ENCODE results near the gene PSMD5.

The PSMD5 gene

DNA sequence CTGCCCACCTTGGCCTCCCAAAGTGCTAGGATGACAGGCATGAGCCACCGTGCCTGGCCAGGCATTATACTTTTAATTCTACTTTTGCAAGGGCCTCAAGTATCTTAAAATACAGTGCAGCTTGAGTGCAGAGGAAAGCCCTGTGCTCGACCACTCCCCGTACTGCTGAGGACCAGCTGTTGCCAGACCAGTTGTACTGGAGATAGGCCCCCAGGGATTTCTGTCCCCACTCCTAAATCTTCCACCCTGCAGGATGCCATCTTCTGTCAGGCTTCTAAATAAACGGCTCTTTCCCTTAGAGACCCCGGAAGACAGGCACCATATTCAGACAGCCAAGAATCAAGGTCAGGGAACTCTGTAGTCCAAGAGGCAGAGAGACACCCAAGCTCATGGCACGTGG is 16.6 kb upstream of the PSMD5 start:
- H3K4me3 ChIP-seq (ENCODE audit: low read length): no peak overlapping the region
- no peak overlapping the region for H3K27ac ChIP-seq (ENCODE audit: low read depth, low read length)
- peaks cover 34% of the 10 kb centered on the region for H3K36me3 ChIP-seq (ENCODE audit: control insufficient read depth, insufficient read depth, low read length)
- H3K9ac ChIP-seq (ENCODE audit: low read length): no peak overlapping the region
- H3K27me3 ChIP-seq (ENCODE audit: control insufficient read depth, insufficient read depth, low read length): no peaks in the 10 kb centered on the region
- no peaks in the 10 kb centered on the region for H3K4me1 ChIP-seq (ENCODE audit: control insufficient read depth, insufficient read depth, low read length)

DNA sequence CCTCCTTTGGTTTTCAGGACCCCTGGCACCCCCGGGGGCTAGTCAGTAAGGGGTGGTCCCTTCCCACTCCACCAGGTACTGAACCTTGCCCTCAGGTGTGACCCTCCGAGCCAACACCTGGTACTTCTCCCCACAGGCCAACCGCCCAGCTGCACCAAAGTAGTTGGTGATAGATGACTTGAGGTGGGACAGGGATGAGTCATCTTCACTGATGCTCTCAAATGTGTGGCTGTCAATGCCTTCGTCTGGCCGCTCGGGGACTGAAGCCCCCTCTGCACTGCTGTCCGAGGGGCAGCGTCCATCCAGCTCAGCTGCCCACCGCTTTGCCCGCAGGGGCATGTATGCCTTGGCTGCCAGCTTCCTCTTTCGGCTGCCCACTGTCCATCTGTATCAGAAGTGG is 15.2 kb upstream of the PSMD5 start:
- H3K27me3 ChIP-seq (ENCODE audit: control insufficient read depth, insufficient read depth, low read length): no peaks in the 10 kb centered on the region
- H3K36me3 ChIP-seq (ENCODE audit: control insufficient read depth, insufficient read depth, low read length): peaks cover 31% of the 10 kb centered on the region
- no peaks in the 10 kb centered on the region for H3K4me1 ChIP-seq (ENCODE audit: control insufficient read depth, insufficient read depth, low read length)
- no peak overlapping the region for H3K9ac ChIP-seq (ENCODE audit: low read length)
- no peak overlapping the region for H3K4me3 ChIP-seq (ENCODE audit: low read length)
- H3K27ac ChIP-seq (ENCODE audit: low read depth, low read length): no peak overlapping the region

GRCh38 chr9:120857481-120857880 is 14.8 kb upstream of the PSMD5 start:
- H3K27me3 ChIP-seq (ENCODE audit: control insufficient read depth, insufficient read depth, low read length): no peaks in the 10 kb centered on the region
- H3K36me3 ChIP-seq (ENCODE audit: control insufficient read depth, insufficient read depth, low read length): peaks cover 28% of the 10 kb centered on the region
- H3K4me3 ChIP-seq (ENCODE audit: low read length): no peak overlapping the region
- H3K27ac ChIP-seq (ENCODE audit: low read depth, low read length): no peak overlapping the region
- no peak overlapping the region for H3K9ac ChIP-seq (ENCODE audit: low read length)
- H3K4me1 ChIP-seq (ENCODE audit: control insufficient read depth, insufficient read depth, low read length): no peaks in the 10 kb centered on the region

DNA sequence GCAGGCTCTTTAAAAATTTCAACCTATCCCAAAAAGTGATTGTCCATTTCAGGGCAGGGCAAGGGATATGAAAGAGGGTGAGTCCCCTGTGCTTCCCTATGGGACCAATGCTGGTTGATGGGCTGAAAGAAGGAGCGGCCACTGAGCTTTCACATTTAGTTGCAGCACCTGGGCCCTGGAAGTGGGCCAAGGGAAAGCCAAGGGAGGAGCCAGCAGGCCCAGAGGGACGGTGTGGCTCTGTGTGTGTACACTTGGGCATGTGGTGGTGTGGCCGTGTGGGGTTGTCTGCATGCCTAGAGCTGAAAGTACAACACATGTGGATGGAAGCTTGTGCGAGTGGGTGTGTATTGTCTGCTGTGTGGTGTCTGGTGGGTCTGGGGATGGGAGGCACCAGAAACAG is 14.0 kb upstream of the PSMD5 start:
- Histone ChIP-seq H3K4me3 (ENCODE audit: low read length) (no peak overlapping the region), H3K9ac (ENCODE audit: low read length) (no peak overlapping the region), H3K4me1 (ENCODE audit: control insufficient read depth, insufficient read depth, low read length) (no peaks in the 10 kb centered on the region), H3K36me3 (ENCODE audit: control insufficient read depth, insufficient read depth, low read length) (peaks cover 24% of the 10 kb centered on the region), H3K27ac (ENCODE audit: low read depth, low read length) (no peak overlapping the region), H3K27me3 (ENCODE audit: control insufficient read depth, insufficient read depth, low read length) (no peaks in the 10 kb centered on the region)

GRCh38 chr9:120855827-120856670 is 13.3 kb upstream of the PSMD5 start:
- no peak overlapping the region for H3K27ac ChIP-seq (ENCODE audit: low read depth, low read length)
- no peaks in the 10 kb centered on the region for H3K27me3 ChIP-seq (ENCODE audit: control insufficient read depth, insufficient read depth, low read length)
- H3K4me3 ChIP-seq (ENCODE audit: low read length): no peak overlapping the region
- peaks cover 20% of the 10 kb centered on the region for H3K36me3 ChIP-seq (ENCODE audit: control insufficient read depth, insufficient read depth, low read length)
- H3K4me1 ChIP-seq (ENCODE audit: control insufficient read depth, insufficient read depth, low read length): no peaks in the 10 kb centered on the region
- H3K9ac ChIP-seq (ENCODE audit: low read length): no peak overlapping the region

- H3K36me3 ChIP-seq (ENCODE audit: control insufficient read depth, insufficient read depth, low read length): peaks cover 9% of the 10 kb centered on the region
- H3K27ac ChIP-seq (ENCODE audit: low read depth, low read length): no peak overlapping the region
- H3K27me3 ChIP-seq (ENCODE audit: control insufficient read depth, insufficient read depth, low read length): no peaks in the 10 kb centered on the region
- H3K9ac ChIP-seq (ENCODE audit: low read length): no peak overlapping the region
- H3K4me3 ChIP-seq (ENCODE audit: low read length): no peak overlapping the region
- H3K4me1 ChIP-seq (ENCODE audit: control insufficient read depth, insufficient read depth, low read length): no peaks in the 10 kb centered on the region
Measured at GRCh38 chr9:120854596-120855327, 12.0 kb upstream of the PSMD5 start.

DNA sequence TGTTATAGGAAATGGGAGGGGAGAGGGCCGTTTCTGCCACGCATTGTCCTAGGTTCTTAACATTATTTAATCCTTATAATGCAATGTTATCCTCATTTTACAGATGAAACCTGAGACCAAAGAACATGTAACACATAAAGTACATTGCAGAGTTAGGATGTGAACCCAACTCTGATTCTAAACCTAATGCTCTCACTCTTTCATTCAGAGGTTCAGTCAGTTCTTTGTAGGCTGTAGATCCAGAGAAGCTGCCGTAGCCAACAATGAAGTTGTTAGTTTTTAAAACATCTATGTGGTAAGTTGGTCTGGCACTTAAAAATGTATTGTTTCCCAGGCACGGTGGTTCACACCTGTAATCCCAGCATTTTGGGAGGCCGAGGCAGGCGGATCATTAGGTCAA is 10.5 kb upstream of the PSMD5 start:
- Histone ChIP-seq H3K27ac (ENCODE audit: low read depth, low read length) (no peak overlapping the region), H3K27me3 (ENCODE audit: control insufficient read depth, insufficient read depth, low read length) (no peaks in the 10 kb centered on the region), H3K4me1 (ENCODE audit: control insufficient read depth, insufficient read depth, low read length) (no peaks in the 10 kb centered on the region), H3K9ac (ENCODE audit: low read length) (no peak overlapping the region), H3K4me3 (ENCODE audit: low read length) (no peak overlapping the region), H3K36me3 (ENCODE audit: control insufficient read depth, insufficient read depth, low read length) (peaks cover 6% of the 10 kb centered on the region)

DNA sequence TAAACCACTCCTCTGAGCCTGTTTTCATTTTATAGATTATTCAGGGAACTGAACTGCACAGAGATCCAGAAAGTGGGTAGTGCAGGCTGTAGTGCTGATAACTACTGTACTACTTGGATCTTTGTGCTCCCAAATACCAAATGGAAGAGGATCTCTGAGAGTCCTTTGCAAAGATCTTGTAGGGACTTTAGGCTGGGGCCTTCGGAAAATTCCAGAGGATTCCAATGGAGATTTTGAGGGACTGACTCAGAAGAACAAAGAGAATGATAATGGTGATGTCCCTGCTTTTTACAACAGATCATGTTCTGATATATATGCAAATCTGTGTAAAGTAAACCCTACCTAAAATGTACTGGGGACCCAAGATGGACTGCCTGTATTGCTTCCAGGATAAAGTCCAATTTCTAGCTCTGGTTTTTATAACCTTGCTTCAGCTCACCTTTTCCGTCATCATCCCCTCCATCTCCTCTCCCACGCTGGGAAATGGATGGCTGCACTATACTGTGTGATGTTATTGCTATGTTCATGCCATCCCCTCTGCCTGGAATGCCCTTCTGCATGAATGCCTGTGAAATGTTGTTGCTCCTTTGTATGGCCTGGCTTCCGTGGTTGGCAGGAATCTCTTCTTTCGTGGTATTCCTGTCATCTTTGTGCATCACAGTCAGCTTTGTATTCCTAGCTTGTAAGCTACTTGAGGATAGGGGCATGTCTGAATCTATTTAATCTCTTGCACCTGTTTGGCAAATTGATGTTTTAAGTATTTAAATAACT is 9.7 kb upstream of the PSMD5 start:
- no peaks in the 10 kb centered on the region for H3K4me1 ChIP-seq (ENCODE audit: control insufficient read depth, insufficient read depth, low read length)
- H3K27me3 ChIP-seq (ENCODE audit: control insufficient read depth, insufficient read depth, low read length): no peaks in the 10 kb centered on the region
- H3K9ac ChIP-seq (ENCODE audit: low read length): no peak overlapping the region
- peaks cover 2% of the 10 kb centered on the region for H3K36me3 ChIP-seq (ENCODE audit: control insufficient read depth, insufficient read depth, low read length)
- no peak overlapping the region for H3K4me3 ChIP-seq (ENCODE audit: low read length)
- no peak overlapping the region for H3K27ac ChIP-seq (ENCODE audit: low read depth, low read length)

GRCh38 chr9:120851449-120851848 is 8.7 kb upstream of the PSMD5 start:
- Histone ChIP-seq H3K4me1 (ENCODE audit: control insufficient read depth, insufficient read depth, low read length) (no peaks in the 10 kb centered on the region), H3K27me3 (ENCODE audit: control insufficient read depth, insufficient read depth, low read length) (no peaks in the 10 kb centered on the region), H3K27ac (ENCODE audit: low read depth, low read length) (no peak overlapping the region), H3K9ac (ENCODE audit: low read length) (no peak overlapping the region), H3K36me3 (ENCODE audit: control insufficient read depth, insufficient read depth, low read length) (no peaks in the 10 kb centered on the region), H3K4me3 (ENCODE audit: low read length) (no peak overlapping the region)

- Histone ChIP-seq H3K36me3 (ENCODE audit: control insufficient read depth, insufficient read depth, low read length) (no peaks in the 10 kb centered on the region), H3K4me1 (ENCODE audit: control insufficient read depth, insufficient read depth, low read length) (no peaks in the 10 kb centered on the region), H3K9ac (ENCODE audit: low read length) (no peak overlapping the region), H3K4me3 (ENCODE audit: low read length) (no peak overlapping the region), H3K27ac (ENCODE audit: low read depth, low read length) (no peak overlapping the region), H3K27me3 (ENCODE audit: control insufficient read depth, insufficient read depth, low read length) (no peaks in the 10 kb centered on the region)
Measured at GRCh38 chr9:120850315-120850714, 7.6 kb upstream of the PSMD5 start.

DNA sequence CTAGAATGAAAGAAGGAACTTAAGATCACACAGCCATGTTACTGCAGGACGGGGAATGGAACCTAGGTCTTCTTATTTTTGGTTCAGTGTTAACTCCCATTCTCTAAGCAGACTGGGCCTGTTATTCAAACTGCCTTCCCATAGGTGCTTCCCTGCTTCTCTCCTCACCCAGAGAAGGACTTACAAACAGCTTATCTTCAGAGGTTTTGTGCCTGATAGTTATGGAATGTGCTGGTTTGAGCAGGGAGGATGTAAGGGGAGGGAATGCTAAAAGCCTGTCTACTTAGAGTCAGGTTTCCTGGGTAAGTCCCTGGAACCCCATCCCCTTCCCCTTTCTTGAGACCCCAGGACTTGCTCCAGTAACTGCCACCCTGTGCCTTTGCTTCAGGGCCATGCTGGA is 4.2 kb upstream of the PSMD5 start:
- H3K4me3 ChIP-seq (ENCODE audit: low read length): no peak overlapping the region
- no peak overlapping the region for H3K27ac ChIP-seq (ENCODE audit: low read depth, low read length)
- no peaks in the 10 kb centered on the region for H3K27me3 ChIP-seq (ENCODE audit: control insufficient read depth, insufficient read depth, low read length)
- no peaks in the 10 kb centered on the region for H3K36me3 ChIP-seq (ENCODE audit: control insufficient read depth, insufficient read depth, low read length)
- no peak overlapping the region for H3K9ac ChIP-seq (ENCODE audit: low read length)
- peaks cover 3% of the 10 kb centered on the region for H3K4me1 ChIP-seq (ENCODE audit: control insufficient read depth, insufficient read depth, low read length)

GRCh38 chr9:120846251-120846889 is 3.6 kb upstream of the PSMD5 start:
- Histone ChIP-seq H3K4me1 (ENCODE audit: control insufficient read depth, insufficient read depth, low read length) (peaks cover 6% of the 10 kb centered on the region), H3K4me3 (ENCODE audit: low read length) (no peak overlapping the region), H3K27ac (ENCODE audit: low read depth, low read length) (no peak overlapping the region), H3K9ac (ENCODE audit: low read length) (no peak overlapping the region), H3K27me3 (ENCODE audit: control insufficient read depth, insufficient read depth, low read length) (no peaks in the 10 kb centered on the region), H3K36me3 (ENCODE audit: control insufficient read depth, insufficient read depth, low read length) (no peaks in the 10 kb centered on the region)
